ENCODE measurements around the gene ZBTB40. TPM values are rescaled to one million over a fixed set of nuclear protein-coding genes. Genes with fewer than 3 reads are reported as not detected.

The ZBTB40 gene
- total RNA-seq, 4 donors from 2014 or later = 13.8 to 21.1 (median 18.4) TPM

- Histone ChIP-seq H3K9me3 (no peaks in the 10 kb centered on the region), H3K27ac (replicated peaks in 1 of 4) (no peak overlapping the region), H3K4me1 (peaks cover 15 to 18% (median 16%) of the 10 kb centered on the region in 4 donors), H3K36me3 (no peaks in the 10 kb centered on the region), H3K4me3 (no peak overlapping the region), H3K27me3 (no peaks in the 10 kb centered on the region)
- TF ChIP-seq POLR2AphosphoS5 (IDR thresholded peaks at IDR 0.05) = no peak
- intact Hi-C loops (cut with DNase I) = no loop called here
- WGBS = 90% methylated on average over 6 of the region's 6 CpGs
- DNase-seq (ENCODE audit: extremely low spot score) = no peak
These were observed 10.3 kb downstream of the ZBTB40 start for GRCh38 chr1:22461678-22462527.

DNA sequence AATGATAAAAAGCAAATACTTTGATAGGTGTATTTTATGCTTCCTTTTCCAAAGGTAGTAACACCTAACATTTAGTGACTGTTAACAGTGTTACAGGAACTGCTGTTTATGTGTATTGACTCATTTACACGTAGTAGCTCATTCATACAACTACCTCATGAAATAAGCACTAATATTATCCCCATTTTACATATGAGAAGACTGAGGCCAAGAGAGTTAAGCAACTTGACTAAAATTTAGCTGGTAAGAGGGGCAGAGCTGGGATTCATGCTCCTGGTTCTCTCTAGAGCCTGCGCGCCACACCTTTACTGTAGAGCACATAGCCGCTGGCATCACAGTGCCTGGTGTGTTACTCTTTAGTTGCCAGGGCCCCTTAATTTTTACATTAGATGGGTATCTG, 11.3 kb downstream of the ZBTB40 start:
- intact Hi-C loops (cut with DNase I) = no loop called here
- 94% methylated on average over 4 of the region's 4 CpGs for WGBS
- TF ChIP-seq EP300 (IDR thresholded peaks at IDR 0.05) (no peak), POLR2A (IDR thresholded peaks at IDR 0.05; ENCODE audit: low read depth) (no peak), POLR2AphosphoS5 (IDR thresholded peaks at IDR 0.05) (no peak)
- TF ChIP-seq, protein P1, sequence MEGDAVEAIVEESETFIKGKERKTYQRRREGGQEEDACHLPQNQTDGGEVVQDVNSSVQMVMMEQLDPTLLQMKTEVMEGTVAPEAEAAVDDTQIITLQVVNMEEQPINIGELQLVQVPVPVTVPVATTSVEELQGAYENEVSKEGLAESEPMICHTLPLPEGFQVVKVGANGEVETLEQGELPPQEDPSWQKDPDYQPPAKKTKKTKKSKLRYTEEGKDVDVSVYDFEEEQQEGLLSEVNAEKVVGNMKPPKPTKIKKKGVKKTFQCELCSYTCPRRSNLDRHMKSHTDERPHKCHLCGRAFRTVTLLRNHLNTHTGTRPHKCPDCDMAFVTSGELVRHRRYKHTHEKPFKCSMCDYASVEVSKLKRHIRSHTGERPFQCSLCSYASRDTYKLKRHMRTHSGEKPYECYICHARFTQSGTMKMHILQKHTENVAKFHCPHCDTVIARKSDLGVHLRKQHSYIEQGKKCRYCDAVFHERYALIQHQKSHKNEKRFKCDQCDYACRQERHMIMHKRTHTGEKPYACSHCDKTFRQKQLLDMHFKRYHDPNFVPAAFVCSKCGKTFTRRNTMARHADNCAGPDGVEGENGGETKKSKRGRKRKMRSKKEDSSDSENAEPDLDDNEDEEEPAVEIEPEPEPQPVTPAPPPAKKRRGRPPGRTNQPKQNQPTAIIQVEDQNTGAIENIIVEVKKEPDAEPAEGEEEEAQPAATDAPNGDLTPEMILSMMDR (IDR thresholded peaks at IDR 0.05) = no peak
- Histone ChIP-seq H3K4me1 (peaks cover 5 to 13% (median 6%) of the 10 kb centered on the region in 4 donors), H3K27me3 (no peaks in the 10 kb centered on the region), H3K9me3 (no peaks in the 10 kb centered on the region), H3K4me3 (no peak overlapping the region), H3K36me3 (no peaks in the 10 kb centered on the region), H3K27ac (replicated peaks in 1 of 4) (no peak overlapping the region)
- DNase-seq (ENCODE audit: extremely low spot score) = no peak

DNA sequence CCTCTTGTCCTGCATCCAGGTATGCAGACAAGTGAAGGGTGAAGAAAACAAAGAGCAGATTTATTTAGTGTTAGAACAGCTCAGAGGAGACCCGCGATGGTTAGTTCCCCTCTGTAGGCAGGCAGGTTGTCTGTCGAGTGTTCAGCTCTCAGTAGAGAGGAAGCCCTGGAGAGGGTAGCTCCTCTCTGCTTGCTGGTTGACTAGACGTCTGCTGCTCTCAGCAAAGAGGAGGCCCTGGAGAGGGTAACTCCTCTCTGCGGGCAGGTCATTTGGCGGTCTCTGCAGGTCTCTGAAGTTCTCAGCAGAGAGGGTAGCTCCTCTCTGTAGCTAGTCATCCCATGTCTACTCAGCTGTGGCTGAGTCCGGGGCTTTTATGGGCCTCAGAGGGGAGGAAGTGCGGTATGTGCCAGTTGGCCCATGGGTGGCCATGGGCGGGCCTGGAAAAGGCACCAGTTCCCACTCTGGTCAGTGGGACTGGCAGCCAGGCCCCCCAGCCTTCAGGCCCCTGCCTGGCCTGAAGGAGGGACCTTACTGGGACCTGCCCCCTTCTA, 13.4 kb downstream of the ZBTB40 start:
- no peaks in the 10 kb centered on the region for H3K27me3 ChIP-seq
- intact Hi-C loops (cut with DNase I) = no loop called here
- H3K9me3 ChIP-seq = no peaks in the 10 kb centered on the region
- H3K4me1 ChIP-seq = peaks cover 3 to 7% (median 4%) of the 10 kb centered on the region in 4 donors
- no peak overlapping the region for H3K4me3 ChIP-seq
- WGBS = 95% methylated on average over 7 of the region's 9 CpGs
- H3K36me3 ChIP-seq = no peaks in the 10 kb centered on the region
- no peak for TF ChIP-seq POLR2A (IDR thresholded peaks at IDR 0.05; ENCODE audit: low read depth)
- no peak for DNase-seq (ENCODE audit: extremely low spot score)
- no peak overlapping the region for H3K27ac ChIP-seq (replicated peaks in 1 of 4)

DNA sequence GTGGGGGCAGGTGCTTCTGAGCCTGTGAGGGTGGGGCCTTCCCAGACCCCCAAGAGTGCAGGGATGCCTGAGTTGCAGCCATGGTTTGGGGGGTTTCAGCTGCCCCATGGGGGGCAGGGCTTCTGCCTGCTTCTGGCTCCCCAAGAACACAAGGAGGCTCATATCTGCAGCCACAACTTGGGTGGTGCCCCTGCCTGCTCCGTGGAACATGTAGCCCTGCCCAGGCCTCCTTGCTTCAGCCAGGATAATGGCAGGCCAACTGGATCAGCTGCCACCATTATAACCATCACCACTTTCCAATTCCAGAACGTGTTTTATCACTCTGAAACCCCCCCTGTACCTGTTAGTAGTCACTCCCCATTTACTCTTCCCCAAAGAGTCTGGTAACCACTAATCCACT, 14.0 kb downstream of the ZBTB40 start:
- Histone ChIP-seq H3K9me3 (no peaks in the 10 kb centered on the region), H3K27me3 (no peaks in the 10 kb centered on the region), H3K4me1 (peaks cover 9 to 12% (median 9%) of the 10 kb centered on the region in 4 donors), H3K36me3 (no peaks in the 10 kb centered on the region), H3K27ac (replicated peaks in 1 of 4) (no peak overlapping the region), H3K4me3 (no peak overlapping the region)
- 80% methylated on average over 2 of the region's 2 CpGs for WGBS
- no peak for DNase-seq (ENCODE audit: extremely low spot score)
- TF ChIP-seq EP300 (IDR thresholded peaks at IDR 0.05) = no peak
- TF ChIP-seq POLR2AphosphoS5 (IDR thresholded peaks at IDR 0.05) = no peak
- no peak for TF ChIP-seq POLR2A (IDR thresholded peaks at IDR 0.05; ENCODE audit: low read depth)
- TF ChIP-seq, protein P1 (IDR thresholded peaks at IDR 0.05) = no peak
- intact Hi-C loops (cut with DNase I) = no loop called here

GRCh38 chr1:22470227-22470626, 18.6 kb downstream of the ZBTB40 start:
- Histone ChIP-seq H3K9me3 (no peaks in the 10 kb centered on the region), H3K4me1 (peaks cover 29 to 39% (median 34%) of the 10 kb centered on the region in 4 donors), H3K27ac (replicated peaks in 1 of 4) (no peak overlapping the region), H3K4me3 (no peak overlapping the region), H3K27me3 (no peaks in the 10 kb centered on the region), H3K36me3 (no peaks in the 10 kb centered on the region)
- DNase-seq (ENCODE audit: extremely low spot score) = no peak
- WGBS = 88% methylated on average over 4 of the region's 4 CpGs
- intact Hi-C loops (cut with DNase I) = no loop called here
- no peak for TF ChIP-seq POLR2A (IDR thresholded peaks at IDR 0.05; ENCODE audit: low read depth)
- TF ChIP-seq, protein P1 (IDR thresholded peaks at IDR 0.05) = no peak
- no peak for TF ChIP-seq POLR2AphosphoS5 (IDR thresholded peaks at IDR 0.05)
- no peak for TF ChIP-seq EP300 (IDR thresholded peaks at IDR 0.05)

Data from esophagus muscularis mucosa (tissue), 4 donors.